ENCODE measurements around the gene PLXNB2.

PLXNB2 gene

GRCh38 chr22:50262460-50262911 is 45.0 kb downstream of the PLXNB2 start:
- no peak overlapping the region for H3K4me3 ChIP-seq (ENCODE audit: low read depth, low read length)
- H3K27ac ChIP-seq: no peak overlapping the region
- no peak for DNase-seq
- H3K36me3 ChIP-seq (replicated peaks): no peaks in the 10 kb centered on the region
- in situ Hi-C loops (cut with HindIII; ENCODE audit: low pct_ligation_motif_present, low sequenced_read_pairs): no loop called here
- H3K27me3 ChIP-seq (replicated peaks): no peaks in the 10 kb centered on the region
- TF ChIP-seq CTCF (IDR thresholded peaks at IDR 0.05; ENCODE audit: low read depth, low read length, missing control alignments): no peak

GRCh38 chr22:50261615-50262459 is 45.6 kb downstream of the PLXNB2 start, which contains the start of gene MAPK12:
Gene MAPK12 (minus strand): TSS chr22:50261683. CDS start chr22:50261509, 174 bp downstream.
- DNase-seq: no peak
- no peaks in the 10 kb centered on the region for H3K27me3 ChIP-seq (replicated peaks)

GRCh38 chr22:50260801-50261614 is 46.4 kb downstream of the PLXNB2 start:
- DNase-seq: peak; percentile 43
- no peak for TF ChIP-seq CTCF (IDR thresholded peaks at IDR 0.05; ENCODE audit: low read depth, low read length, missing control alignments)
- peak overlapping the region; percentile 62 for H3K4me3 ChIP-seq (ENCODE audit: low read depth, low read length)

More at GRCh38 chr22:50261615-50262459, 45.6 kb downstream of the PLXNB2 start, which contains the start of gene MAPK12:
- TF ChIP-seq CTCF (IDR thresholded peaks at IDR 0.05; ENCODE audit: low read depth, low read length, missing control alignments): no peak
- Histone ChIP-seq H3K36me3 (replicated peaks) (peaks cover 5% of the 10 kb centered on the region), H3K27ac (peak within 1 kb of the TSS; percentile 38), H3K4me3 (ENCODE audit: low read depth, low read length) (peak within 1 kb of the TSS; percentile 62)
- in situ Hi-C loops (cut with HindIII; ENCODE audit: low pct_ligation_motif_present, low sequenced_read_pairs): no loop called here

GRCh38 chr22:50260434-50260800 is 47.0 kb downstream of the PLXNB2 start:
- peak overlapping the region; percentile 38 for H3K27ac ChIP-seq
- H3K36me3 ChIP-seq (replicated peaks): peaks cover 5% of the 10 kb centered on the region
- no peak for DNase-seq
- in situ Hi-C loops (cut with HindIII; ENCODE audit: low pct_ligation_motif_present, low sequenced_read_pairs): no loop called here
- peak overlapping the region; percentile 62 for H3K4me3 ChIP-seq (ENCODE audit: low read depth, low read length)
- no peaks in the 10 kb centered on the region for H3K27me3 ChIP-seq (replicated peaks)
- no peak for TF ChIP-seq CTCF (IDR thresholded peaks at IDR 0.05; ENCODE audit: low read depth, low read length, missing control alignments)

More at GRCh38 chr22:50260801-50261614, 46.4 kb downstream of the PLXNB2 start:
- Histone ChIP-seq H3K27me3 (replicated peaks) (no peaks in the 10 kb centered on the region), H3K27ac (peak overlapping the region; percentile 38), H3K36me3 (replicated peaks) (peaks cover 5% of the 10 kb centered on the region)
- in situ Hi-C loops (cut with HindIII; ENCODE audit: low pct_ligation_motif_present, low sequenced_read_pairs): no loop called here

- in situ Hi-C loops (cut with HindIII; ENCODE audit: low pct_ligation_motif_present, low sequenced_read_pairs): no loop called here
- Histone ChIP-seq H3K4me3 (ENCODE audit: low read depth, low read length) (no peak overlapping the region), H3K27ac (no peak overlapping the region), H3K27me3 (replicated peaks) (no peaks in the 10 kb centered on the region), H3K36me3 (replicated peaks) (peaks cover 5% of the 10 kb centered on the region)
- no peak for DNase-seq
- TF ChIP-seq CTCF (IDR thresholded peaks at IDR 0.05; ENCODE audit: low read depth, low read length, missing control alignments): no peak
Measured at GRCh38 chr22:50259302-50259701, 48.1 kb downstream of the PLXNB2 start.
